ENCODE data around the gene OSBPL2.

The OSBPL2 gene

DNA sequence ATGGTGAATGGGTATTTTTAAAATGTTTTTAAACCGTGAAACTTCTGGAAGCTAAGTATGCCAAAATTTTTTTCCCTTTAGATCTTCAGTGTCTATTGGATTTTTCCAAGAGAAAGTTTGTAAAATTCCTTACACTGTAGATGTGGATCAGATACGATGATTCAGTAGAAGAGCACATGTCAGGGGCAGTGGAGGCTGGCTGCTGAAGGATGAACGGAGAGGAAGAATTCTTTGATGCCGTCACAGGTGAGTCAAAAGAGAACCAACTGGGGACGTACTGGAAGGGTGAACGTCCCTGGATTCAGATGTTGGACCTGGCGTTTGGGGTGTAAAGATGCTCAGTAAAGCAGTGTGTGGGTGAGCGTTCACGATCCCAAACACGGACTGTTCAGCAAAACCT lies 17.7 kb downstream of the OSBPL2 start:
- Histone ChIP-seq H3K4me1 (ENCODE audit: control insufficient read depth in 1 of 2, insufficient read depth in 2 of 2, low read length in 2 of 2) (no peaks in the 10 kb centered on the region), H3K9me3 (ENCODE audit: control insufficient read depth in 1 of 2, low read length in 2 of 2) (no peaks in the 10 kb centered on the region), H3K4me3 (ENCODE audit: low read depth in 1 of 2, low read length in 2 of 2) (no peak overlapping the region), H3K9ac (ENCODE audit: low read depth in 1 of 2, low read length in 2 of 2) (no peak overlapping the region), H3K27ac (ENCODE audit: low read depth, low read length) (no peak overlapping the region), H3K36me3 (ENCODE audit: control insufficient read depth in 1 of 2, insufficient read depth in 2 of 2, low read length in 2 of 2) (peaks cover 12 to 55% of the 10 kb centered on the region in 2 donors), H3K27me3 (ENCODE audit: control insufficient read depth in 1 of 2, insufficient read depth in 2 of 2, low read length in 2 of 2) (no peaks in the 10 kb centered on the region)

DNA sequence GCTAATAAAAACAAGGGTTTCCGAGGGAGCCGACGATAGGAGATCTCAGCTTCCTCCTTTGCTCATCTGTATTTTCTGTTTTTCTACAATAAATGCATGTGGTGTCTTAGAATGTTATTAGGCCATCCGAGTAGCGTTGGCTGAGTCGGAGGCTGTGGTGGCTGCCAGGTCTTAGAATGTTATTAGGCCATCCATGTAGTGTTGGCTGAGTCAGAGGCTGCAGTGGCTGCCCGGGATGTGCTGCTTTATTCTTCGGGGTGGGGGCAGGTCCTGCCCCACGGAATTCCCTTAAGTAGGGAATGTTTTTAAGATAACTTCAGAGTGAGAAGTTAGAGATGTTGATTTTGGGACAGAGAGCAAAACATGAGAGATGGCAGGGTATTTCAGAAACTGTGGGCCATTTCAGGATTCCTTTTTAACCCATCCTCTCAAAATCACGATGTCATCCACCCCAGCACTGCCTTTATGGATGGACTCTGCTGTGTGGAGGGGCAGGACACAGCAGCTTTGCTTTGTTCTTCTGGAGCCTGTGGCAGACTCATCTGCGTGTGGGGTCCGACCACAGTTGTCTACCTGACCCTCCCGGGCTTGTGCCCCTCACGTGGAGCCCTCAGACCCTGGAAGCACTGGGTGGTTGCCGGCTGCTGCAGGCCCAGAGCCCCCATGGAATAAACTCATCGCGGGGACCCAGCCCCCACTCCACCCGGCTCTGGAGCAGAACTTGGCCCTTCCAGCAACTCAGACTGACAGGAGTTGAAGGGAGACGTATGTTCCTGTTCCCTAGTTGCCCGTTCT lies 20.4 kb downstream of the OSBPL2 start:
- H3K9me3 ChIP-seq (ENCODE audit: control insufficient read depth in 1 of 2, low read length in 2 of 2): no peaks in the 10 kb centered on the region
- H3K4me1 ChIP-seq (ENCODE audit: control insufficient read depth in 1 of 2, insufficient read depth in 2 of 2, low read length in 2 of 2): no peaks in the 10 kb centered on the region
- no peak overlapping the region for H3K4me3 ChIP-seq (ENCODE audit: low read depth in 1 of 2, low read length in 2 of 2)
- no peak overlapping the region for H3K9ac ChIP-seq (ENCODE audit: low read depth in 1 of 2, low read length in 2 of 2)
- H3K27me3 ChIP-seq (ENCODE audit: control insufficient read depth in 1 of 2, insufficient read depth in 2 of 2, low read length in 2 of 2): no peaks in the 10 kb centered on the region
- no peak overlapping the region for H3K27ac ChIP-seq (ENCODE audit: low read depth, low read length)
- H3K36me3 ChIP-seq (ENCODE audit: control insufficient read depth in 1 of 2, insufficient read depth in 2 of 2, low read length in 2 of 2): peaks cover 23 to 74% of the 10 kb centered on the region in 2 donors

DNA sequence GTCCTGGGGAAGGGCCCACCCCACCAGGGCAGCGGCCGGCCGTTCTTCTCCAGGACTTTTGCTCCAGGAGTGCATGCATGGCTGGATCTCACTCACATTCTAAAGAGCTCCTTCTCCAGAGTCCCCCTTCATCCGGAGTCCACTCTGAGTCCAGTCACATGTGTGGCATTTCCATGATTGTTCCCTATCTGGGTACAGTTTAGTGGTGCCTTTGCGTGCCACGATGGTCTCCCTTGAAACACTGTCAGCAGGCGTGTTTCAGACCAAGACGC lies 20.9 kb downstream of the OSBPL2 start:
- Histone ChIP-seq H3K4me3 (ENCODE audit: low read depth in 1 of 2, low read length in 2 of 2) (no peak overlapping the region), H3K9ac (ENCODE audit: low read depth in 1 of 2, low read length in 2 of 2) (no peak overlapping the region), H3K9me3 (ENCODE audit: control insufficient read depth in 1 of 2, low read length in 2 of 2) (no peaks in the 10 kb centered on the region), H3K27ac (ENCODE audit: low read depth, low read length) (no peak overlapping the region), H3K27me3 (ENCODE audit: control insufficient read depth in 1 of 2, insufficient read depth in 2 of 2, low read length in 2 of 2) (no peaks in the 10 kb centered on the region), H3K36me3 (ENCODE audit: control insufficient read depth in 1 of 2, insufficient read depth in 2 of 2, low read length in 2 of 2) (peaks cover 26 to 76% of the 10 kb centered on the region in 2 donors), H3K4me1 (ENCODE audit: control insufficient read depth in 1 of 2, insufficient read depth in 2 of 2, low read length in 2 of 2) (no peaks in the 10 kb centered on the region)

DNA sequence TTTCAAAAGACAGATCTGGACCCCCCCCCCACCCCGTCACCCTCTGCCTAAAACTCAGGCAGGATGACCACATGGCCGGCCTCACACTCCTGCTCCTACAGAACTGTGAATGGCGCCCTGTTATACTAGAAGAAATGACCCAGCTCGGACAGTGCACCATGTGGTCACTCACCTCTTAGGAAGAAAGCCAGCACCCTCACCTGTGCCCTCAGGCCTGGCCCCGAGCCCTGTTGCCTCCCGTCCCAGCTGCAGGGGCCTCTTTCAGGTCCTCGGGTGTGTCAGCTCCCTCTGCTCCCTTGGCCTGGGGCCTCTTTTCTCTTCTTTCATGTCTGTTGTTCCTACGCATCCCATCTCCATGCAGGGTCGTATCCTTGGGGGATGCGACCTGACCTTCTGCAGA lies 23.7 kb downstream of the OSBPL2 start:
- H3K9me3 ChIP-seq (ENCODE audit: control insufficient read depth in 1 of 2, low read length in 2 of 2): peaks cover 0 to 2% of the 10 kb centered on the region in 2 donors
- H3K27me3 ChIP-seq (ENCODE audit: control insufficient read depth in 1 of 2, insufficient read depth in 2 of 2, low read length in 2 of 2): no peaks in the 10 kb centered on the region
- no peak overlapping the region for H3K4me3 ChIP-seq (ENCODE audit: low read depth in 1 of 2, low read length in 2 of 2)
- no peak overlapping the region for H3K27ac ChIP-seq (ENCODE audit: low read depth, low read length)
- H3K36me3 ChIP-seq (ENCODE audit: control insufficient read depth in 1 of 2, insufficient read depth in 2 of 2, low read length in 2 of 2): peaks cover 37 to 90% of the 10 kb centered on the region in 2 donors
- no peak overlapping the region for H3K9ac ChIP-seq (ENCODE audit: low read depth in 1 of 2, low read length in 2 of 2)
- no peaks in the 10 kb centered on the region for H3K4me1 ChIP-seq (ENCODE audit: control insufficient read depth in 1 of 2, insufficient read depth in 2 of 2, low read length in 2 of 2)

DNA sequence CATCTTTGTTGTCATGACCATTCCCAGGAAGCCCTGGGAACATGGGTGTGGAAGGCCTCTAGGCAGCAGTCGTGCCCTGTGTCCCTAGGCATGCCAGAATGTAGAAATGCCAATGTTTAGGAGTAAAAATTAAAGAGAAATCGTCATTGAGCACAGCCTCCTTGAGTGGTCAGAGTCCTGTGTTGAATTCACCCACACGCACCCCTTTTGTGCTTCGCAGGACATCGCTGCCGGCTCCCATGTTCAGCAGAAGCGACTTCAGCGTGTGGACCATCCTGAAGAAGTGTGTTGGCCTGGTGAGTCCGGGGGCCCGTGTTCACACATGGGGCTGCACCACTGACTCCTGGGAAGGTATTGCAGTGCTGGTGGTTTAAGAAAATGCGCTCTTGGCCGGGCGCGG lies 25.1 kb downstream of the OSBPL2 start:
- Histone ChIP-seq H3K9ac (ENCODE audit: low read depth in 1 of 2, low read length in 2 of 2) (no peak overlapping the region), H3K4me3 (ENCODE audit: low read depth in 1 of 2, low read length in 2 of 2) (no peak overlapping the region), H3K4me1 (ENCODE audit: control insufficient read depth in 1 of 2, insufficient read depth in 2 of 2, low read length in 2 of 2) (no peaks in the 10 kb centered on the region), H3K27me3 (ENCODE audit: control insufficient read depth in 1 of 2, insufficient read depth in 2 of 2, low read length in 2 of 2) (no peaks in the 10 kb centered on the region), H3K9me3 (ENCODE audit: control insufficient read depth in 1 of 2, low read length in 2 of 2) (peaks cover 0 to 2% of the 10 kb centered on the region in 2 donors), H3K36me3 (ENCODE audit: control insufficient read depth in 1 of 2, insufficient read depth in 2 of 2, low read length in 2 of 2) (peaks cover 43 to 86% of the 10 kb centered on the region in 2 donors), H3K27ac (ENCODE audit: low read depth, low read length) (no peak overlapping the region)

DNA sequence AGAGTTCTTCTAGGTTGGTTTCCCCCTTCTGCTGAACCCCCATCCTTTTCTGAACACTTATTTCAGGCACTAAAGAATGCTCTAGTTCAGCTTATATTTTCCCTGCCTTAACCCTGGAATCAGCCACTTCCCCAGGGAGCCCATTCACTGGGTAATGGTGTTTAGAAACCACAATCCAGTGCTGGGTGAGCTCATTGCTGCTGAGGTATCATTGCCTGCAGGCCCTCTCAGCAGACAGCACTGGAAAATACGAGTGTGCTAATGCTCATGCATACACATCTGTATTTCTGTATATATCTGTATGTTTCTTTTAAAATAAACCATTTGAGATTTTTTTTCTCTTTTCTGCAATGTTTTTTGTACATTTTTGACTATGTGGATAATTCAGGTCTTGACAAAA lies 27.0 kb downstream of the OSBPL2 start:
- H3K27ac ChIP-seq (ENCODE audit: low read depth, low read length): no peak overlapping the region
- no peak overlapping the region for H3K4me3 ChIP-seq (ENCODE audit: low read depth in 1 of 2, low read length in 2 of 2)
- H3K27me3 ChIP-seq (ENCODE audit: control insufficient read depth in 1 of 2, insufficient read depth in 2 of 2, low read length in 2 of 2): no peaks in the 10 kb centered on the region
- peaks cover 40 to 79% of the 10 kb centered on the region in 2 donors for H3K36me3 ChIP-seq (ENCODE audit: control insufficient read depth in 1 of 2, insufficient read depth in 2 of 2, low read length in 2 of 2)
- H3K4me1 ChIP-seq (ENCODE audit: control insufficient read depth in 1 of 2, insufficient read depth in 2 of 2, low read length in 2 of 2): no peaks in the 10 kb centered on the region
- H3K9ac ChIP-seq (ENCODE audit: low read depth in 1 of 2, low read length in 2 of 2): no peak overlapping the region
- H3K9me3 ChIP-seq (ENCODE audit: control insufficient read depth in 1 of 2, low read length in 2 of 2): peaks cover 0 to 2% of the 10 kb centered on the region in 2 donors

DNA sequence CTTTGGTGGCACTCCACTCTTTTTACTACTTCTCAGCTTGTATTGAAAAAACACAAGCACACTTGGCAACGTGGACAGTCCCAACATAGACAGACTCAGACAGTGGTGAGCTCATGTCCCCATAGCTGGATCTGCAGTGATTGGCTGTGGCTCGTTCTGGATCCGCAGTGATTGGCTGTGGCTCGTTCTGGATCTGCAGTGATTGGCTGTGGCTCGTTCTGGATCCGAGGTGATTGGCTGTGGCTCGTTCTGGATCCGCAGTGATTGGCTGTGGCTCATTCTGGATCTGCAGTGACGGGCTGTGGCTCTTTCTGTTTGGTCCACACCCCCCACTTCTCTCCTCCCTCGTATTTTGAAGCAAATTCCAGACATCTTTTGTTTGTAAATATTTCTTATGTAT lies 28.0 kb downstream of the OSBPL2 start:
- H3K27ac ChIP-seq (ENCODE audit: low read depth, low read length): no peak overlapping the region

DNA sequence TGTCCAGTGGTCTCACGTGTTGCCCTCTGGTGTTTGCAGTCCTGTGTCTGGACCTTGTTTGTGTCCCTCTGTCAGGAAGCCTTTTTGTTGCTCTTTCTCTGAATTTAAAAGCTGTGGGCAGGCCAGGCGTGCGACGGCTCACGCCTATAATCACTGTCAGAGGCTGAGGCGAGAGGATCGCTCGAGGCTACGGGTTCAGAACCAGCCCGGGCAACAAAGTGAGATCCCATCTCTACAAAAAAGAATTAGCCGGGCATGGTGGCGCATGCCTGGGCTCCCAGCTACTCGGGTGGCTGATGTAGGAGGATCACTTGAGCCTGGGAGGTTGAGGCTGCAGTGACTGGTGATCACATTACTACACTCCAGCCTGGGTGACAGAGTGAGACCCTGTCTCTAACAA lies 28.5 kb downstream of the OSBPL2 start:
- no peak overlapping the region for H3K4me3 ChIP-seq (ENCODE audit: low read depth in 1 of 2, low read length in 2 of 2)
- no peaks in the 10 kb centered on the region for H3K27me3 ChIP-seq (ENCODE audit: control insufficient read depth in 1 of 2, insufficient read depth in 2 of 2, low read length in 2 of 2)
- no peak overlapping the region for H3K9ac ChIP-seq (ENCODE audit: low read depth in 1 of 2, low read length in 2 of 2)
- no peaks in the 10 kb centered on the region for H3K4me1 ChIP-seq (ENCODE audit: control insufficient read depth in 1 of 2, insufficient read depth in 2 of 2, low read length in 2 of 2)
- H3K36me3 ChIP-seq (ENCODE audit: control insufficient read depth in 1 of 2, insufficient read depth in 2 of 2, low read length in 2 of 2): peaks cover 43 to 77% of the 10 kb centered on the region in 2 donors
- peaks cover 0 to 2% of the 10 kb centered on the region in 2 donors for H3K9me3 ChIP-seq (ENCODE audit: control insufficient read depth in 1 of 2, low read length in 2 of 2)
- H3K27ac ChIP-seq (ENCODE audit: low read depth, low read length): no peak overlapping the region

More for the DNA sequence above, 28.0 kb downstream of the OSBPL2 start:
- H3K9me3 ChIP-seq (ENCODE audit: control insufficient read depth in 1 of 2, low read length in 2 of 2): peaks cover 0 to 2% of the 10 kb centered on the region in 2 donors
- H3K27me3 ChIP-seq (ENCODE audit: control insufficient read depth in 1 of 2, insufficient read depth in 2 of 2, low read length in 2 of 2): no peaks in the 10 kb centered on the region
- H3K4me3 ChIP-seq (ENCODE audit: low read depth in 1 of 2, low read length in 2 of 2): no peak overlapping the region
- no peaks in the 10 kb centered on the region for H3K4me1 ChIP-seq (ENCODE audit: control insufficient read depth in 1 of 2, insufficient read depth in 2 of 2, low read length in 2 of 2)
- no peak overlapping the region for H3K9ac ChIP-seq (ENCODE audit: low read depth in 1 of 2, low read length in 2 of 2)
- peaks cover 43 to 77% of the 10 kb centered on the region in 2 donors for H3K36me3 ChIP-seq (ENCODE audit: control insufficient read depth in 1 of 2, insufficient read depth in 2 of 2, low read length in 2 of 2)

DNA sequence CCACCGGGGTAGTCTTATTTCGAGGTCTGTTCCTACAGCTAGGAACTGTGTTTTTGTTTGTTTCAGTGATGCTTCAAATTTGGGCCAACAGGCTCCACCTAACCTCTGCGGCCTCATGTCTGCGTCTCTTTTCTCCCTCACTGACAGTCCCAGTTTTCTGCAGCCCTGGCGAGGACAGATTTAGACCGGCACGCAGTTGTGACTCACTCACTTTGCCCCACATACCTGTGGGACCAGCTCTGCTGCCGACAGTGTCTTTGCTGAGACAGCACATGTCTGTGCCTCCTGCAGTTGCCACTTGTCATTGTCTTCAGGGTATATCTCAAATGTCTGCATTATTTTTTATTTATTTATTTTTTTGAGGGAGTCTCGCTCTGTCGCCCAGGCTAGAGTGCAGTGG lies 29.2 kb downstream of the OSBPL2 start:
- H3K9ac ChIP-seq (ENCODE audit: low read depth in 1 of 2, low read length in 2 of 2): no peak overlapping the region
- H3K9me3 ChIP-seq (ENCODE audit: control insufficient read depth in 1 of 2, low read length in 2 of 2): peaks cover 0 to 2% of the 10 kb centered on the region in 2 donors
- H3K4me3 ChIP-seq (ENCODE audit: low read depth in 1 of 2, low read length in 2 of 2): no peak overlapping the region
- H3K27me3 ChIP-seq (ENCODE audit: control insufficient read depth in 1 of 2, insufficient read depth in 2 of 2, low read length in 2 of 2): no peaks in the 10 kb centered on the region
- peaks cover 48 to 77% of the 10 kb centered on the region in 2 donors for H3K36me3 ChIP-seq (ENCODE audit: control insufficient read depth in 1 of 2, insufficient read depth in 2 of 2, low read length in 2 of 2)
- no peaks in the 10 kb centered on the region for H3K4me1 ChIP-seq (ENCODE audit: control insufficient read depth in 1 of 2, insufficient read depth in 2 of 2, low read length in 2 of 2)
- no peak overlapping the region for H3K27ac ChIP-seq (ENCODE audit: low read depth, low read length)

DNA sequence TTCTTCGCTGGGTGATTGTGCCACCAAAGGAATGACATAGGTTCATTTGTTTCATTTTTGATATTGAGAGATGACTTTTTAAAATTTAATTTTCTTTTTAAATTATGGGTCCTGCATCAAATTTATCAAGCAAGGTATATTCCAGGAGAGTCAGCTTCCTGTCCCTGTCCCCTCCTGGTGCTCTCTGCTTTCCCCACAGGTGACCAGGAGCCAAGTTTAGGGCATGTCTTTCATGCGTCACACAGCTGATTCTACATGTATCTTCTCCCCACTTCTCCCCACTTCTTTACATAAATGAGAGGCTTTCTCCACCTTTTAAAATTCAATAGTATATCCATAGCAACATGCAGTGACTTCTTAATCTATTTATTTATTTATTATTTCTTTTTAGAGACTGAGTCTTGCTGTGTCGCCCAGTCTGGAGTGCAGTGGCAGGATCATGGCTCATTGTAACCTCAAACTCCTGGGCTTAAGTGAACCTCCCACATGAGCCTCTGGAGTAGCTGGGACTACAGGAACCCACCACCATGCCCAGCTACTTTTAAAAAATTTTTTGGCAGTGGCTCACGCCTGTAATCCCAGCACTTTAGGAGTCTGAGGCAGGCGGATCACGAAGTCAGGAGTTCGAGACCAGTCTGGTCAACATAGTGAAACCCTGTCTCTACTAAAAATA lies 30.0 kb downstream of the OSBPL2 start:
- no peak overlapping the region for H3K27ac ChIP-seq (ENCODE audit: low read depth, low read length)
- peaks cover 49 to 78% of the 10 kb centered on the region in 2 donors for H3K36me3 ChIP-seq (ENCODE audit: control insufficient read depth in 1 of 2, insufficient read depth in 2 of 2, low read length in 2 of 2)
- no peaks in the 10 kb centered on the region for H3K27me3 ChIP-seq (ENCODE audit: control insufficient read depth in 1 of 2, insufficient read depth in 2 of 2, low read length in 2 of 2)
- H3K4me3 ChIP-seq (ENCODE audit: low read depth in 1 of 2, low read length in 2 of 2): no peak overlapping the region
- peaks cover 0 to 2% of the 10 kb centered on the region in 2 donors for H3K9me3 ChIP-seq (ENCODE audit: control insufficient read depth in 1 of 2, low read length in 2 of 2)
- H3K9ac ChIP-seq (ENCODE audit: low read depth in 1 of 2, low read length in 2 of 2): no peak overlapping the region
- H3K4me1 ChIP-seq (ENCODE audit: control insufficient read depth in 1 of 2, insufficient read depth in 2 of 2, low read length in 2 of 2): no peaks in the 10 kb centered on the region

Measured in duodenal mucosa (tissue), 2 donors.